AG04450 (cell line): Measurements from ENCODE around the gene LDHD. TPM values are rescaled to one million over a fixed set of nuclear protein-coding genes. Genes with fewer than 3 reads are reported as not detected.

Experiments used
- CTCF ChIA-PET: fragments of 300-600, 350-600 bp; formaldehyde crosslinking; extraction: SDS; loops from one replicate; lab custom pipeline; 2022; ENCODE audit warnings: antibody characterized with exemption, inconsistent platforms; lab: Charles Lee
- POLR2A ChIA-PET: fragments of 350-600 bp; formaldehyde crosslinking; extraction: SDS; loops from one replicate; lab custom pipeline; 2021; ENCODE audit warnings: antibody characterized with exemption, inconsistent platforms; lab: Yijun Ruan, JAX
- DNase-seq: peaks from one replicate; pipeline ENCODE4 v3.0.0-alpha.2; 2011; ENCODE audit warnings: low read depth, low spot score
- H3K27ac ChIP-seq: one replicate; pipeline ENCODE4 v1.5.1; 2012; ENCODE audit warnings: low read depth, low read length, control low read depth
- H3K27me3 ChIP-seq: one replicate; pipeline ENCODE4 v1.6.0; 2012; ENCODE audit warnings: low read length; ENCODE audit not compliant: control insufficient read depth, insufficient read depth
- H3K4me3 ChIP-seq: 2 replicates; pipeline ENCODE4 v1.5.1; 2011; ENCODE audit warnings: mild to moderate bottlenecking, low read depth, low read length, control low read depth
- H3K9me3 ChIP-seq: 2 replicates; pipeline ENCODE4 v1.5.1; 2012; ENCODE audit warnings: low read length; ENCODE audit not compliant: control insufficient read depth, insufficient read depth
- CTCF ChIP-seq: IDR thresholded peaks from 2 replicates; pipeline ENCODE4 v1.5.1; 2011; ENCODE audit warnings: low read depth, low read length, control low read depth, inconsistent platforms
- polyA plus RNA-seq: library from polyadenylated mRNA; depleted of rRNA; stranded (reverse); fragments of >200 nt; gene quantifications from 2 replicates; pipeline ENCODE4 v1.2.3, GENCODE V29; 2011

Gene LDHD
- polyA plus RNA-seq, 1 experiment, result 0.38 TPM

- Histone ChIP-seq H3K27me3 (no peaks in the 10 kb centered on the region), H3K9me3 (peaks cover 8% of the 10 kb centered on the region), H3K4me3 (no peak overlapping the region), H3K27ac (no peak overlapping the region)
- ChIA-PET CTCF (interaction anchor here (1.3 kb wide), 1 partner anchor 67 kb away, joined by 5 read pairs; the partner anchor contains the start of gene ZNRF1), POLR2A (interaction anchor here (1.1 kb wide), 1 partner anchor 14 kb away, joined by 3 read pairs; no protein-coding TSS in a partner anchor)
- DNase-seq, result no peak
- no peak for TF ChIP-seq CTCF
Measured at GRCh38 chr16:75065521-75066149, 50.9 kb downstream of the LDHD start.

- ChIA-PET POLR2A (interaction anchor here (0.6 to 1.1 kb wide), 3 partner anchors 15 to 80 kb away, joined by 3 read pairs; no protein-coding TSS in a partner anchor), CTCF (interaction anchor here (0.7 to 1.3 kb wide), 3 partner anchors 12 to 131 kb away, joined by 4 to 5 read pairs (median 5); partner anchors contain the start of gene ZNRF1)
- Histone ChIP-seq H3K27me3 (no peaks in the 10 kb centered on the region), H3K9me3 (peaks cover 8% of the 10 kb centered on the region), H3K27ac (no peak overlapping the region), H3K4me3 (no peak overlapping the region)
- no peak for DNase-seq
- TF ChIP-seq CTCF, result no peak
Measured at GRCh38 chr16:75065149-75065505, 51.5 kb downstream of the LDHD start.

GRCh38 chr16:75064403-75065148 lies 52.0 kb downstream of the LDHD start:
- ChIA-PET POLR2A (interaction anchor here (0.6 to 1.1 kb wide), 5 partner anchors 15 to 558 kb away, joined by 3 to 6 read pairs (median 3); no protein-coding TSS in a partner anchor), CTCF (interaction anchor here (0.7 to 1.3 kb wide), 3 partner anchors 12 to 130 kb away, joined by 4 to 5 read pairs (median 5); partner anchors contain the start of gene ZNRF1)
- no peak for DNase-seq
- Histone ChIP-seq H3K27ac (no peak overlapping the region), H3K27me3 (no peaks in the 10 kb centered on the region), H3K9me3 (peaks cover 8% of the 10 kb centered on the region), H3K4me3 (no peak overlapping the region)
- no peak for TF ChIP-seq CTCF

GRCh38 chr16:75063549-75064088 lies 53.0 kb downstream of the LDHD start:
- Histone ChIP-seq H3K9me3 (peaks cover 8% of the 10 kb centered on the region), H3K27me3 (no peaks in the 10 kb centered on the region), H3K4me3 (no peak overlapping the region), H3K27ac (peak overlapping the region; percentile 39)
- CTCF ChIA-PET, result interaction anchor here (0.5 to 2.5 kb wide), 2 partner anchors 27 to 48 kb away, joined by 9 to 10 read pairs; no protein-coding TSS in a partner anchor
- no peak for TF ChIP-seq CTCF
- POLR2A ChIA-PET, result interaction anchor here (0.7 kb wide), 1 partner anchor 559 kb away, joined by 6 read pairs; no protein-coding TSS in a partner anchor
- no peak for DNase-seq
